Subcutaneous adipose tissue (tissue), 4 donors: Measurements from ENCODE around the gene ZNF593. TPM values are rescaled to one million over a fixed set of nuclear protein-coding genes. Genes with fewer than 3 reads are reported as not detected.

Experiments used
- CTCF ChIP-seq: fragments of 450-650 bp; IDR thresholded peaks from one replicate; pipeline ENCODE4 v1.5.1; 2016; ENCODE audit warnings: low read depth, mild to moderate bottlenecking, control low read depth, antibody characterized with exemption, moderate library complexity
- total RNA-seq, 4 donors: library from RNA; depleted of rRNA; stranded (reverse); fragments of >200 nt; gene quantifications; one replicate each; pipeline ENCODE4 v1.1.0, GENCODE V29; 2016

Gene ZNF593
- total RNA-seq, 4 donors from 2014 or later, result 17.7 to 32.0 (median 26.9) TPM

DNA sequence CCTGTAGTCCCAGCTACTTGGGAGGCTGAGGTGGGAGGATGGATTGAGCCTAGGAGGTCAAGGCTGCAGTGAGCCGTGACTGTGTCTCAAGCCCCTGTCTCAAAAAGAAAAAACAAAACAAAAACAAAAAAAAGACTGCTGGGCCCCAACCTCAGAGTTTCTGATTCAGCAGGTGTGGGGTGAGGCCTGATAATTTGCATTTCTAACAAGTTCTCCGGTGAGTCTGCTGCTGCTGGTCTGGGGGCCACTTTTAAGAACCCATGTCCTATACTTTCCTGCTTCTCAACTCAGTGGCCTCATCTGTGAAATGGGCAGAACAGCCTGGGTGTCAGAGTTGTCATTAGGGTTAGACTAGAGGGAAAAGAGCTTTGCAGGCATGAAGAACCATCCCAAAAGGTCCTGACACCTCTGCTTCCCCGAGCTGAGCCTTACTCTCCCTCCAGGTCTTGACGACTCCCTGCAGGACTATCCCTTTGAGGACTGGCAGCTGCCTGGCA is 10.3 kb downstream of the ZNF593 start:
- TF ChIP-seq CTCF, result no peak

- no peak for TF ChIP-seq CTCF
Measured at GRCh38 chr1:26181586-26182382, 12.1 kb downstream of the ZNF593 start.

DNA sequence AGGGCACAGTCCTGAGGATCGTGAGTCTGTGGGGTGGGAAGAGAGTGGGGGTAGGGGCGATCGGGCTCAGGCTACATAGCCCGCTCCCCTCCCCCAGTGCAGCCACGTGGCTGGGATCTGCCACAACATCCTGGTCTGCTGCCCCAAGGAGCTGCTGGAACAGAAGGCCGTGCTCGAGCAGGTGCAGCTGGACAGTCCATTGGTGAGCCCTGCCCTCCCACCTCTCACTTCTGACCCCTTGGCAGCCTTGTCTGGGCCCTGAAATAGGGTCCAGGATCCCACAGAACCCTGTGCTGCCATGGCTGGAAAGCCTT is 12.6 kb downstream of the ZNF593 start:
- no peak for TF ChIP-seq CTCF

DNA sequence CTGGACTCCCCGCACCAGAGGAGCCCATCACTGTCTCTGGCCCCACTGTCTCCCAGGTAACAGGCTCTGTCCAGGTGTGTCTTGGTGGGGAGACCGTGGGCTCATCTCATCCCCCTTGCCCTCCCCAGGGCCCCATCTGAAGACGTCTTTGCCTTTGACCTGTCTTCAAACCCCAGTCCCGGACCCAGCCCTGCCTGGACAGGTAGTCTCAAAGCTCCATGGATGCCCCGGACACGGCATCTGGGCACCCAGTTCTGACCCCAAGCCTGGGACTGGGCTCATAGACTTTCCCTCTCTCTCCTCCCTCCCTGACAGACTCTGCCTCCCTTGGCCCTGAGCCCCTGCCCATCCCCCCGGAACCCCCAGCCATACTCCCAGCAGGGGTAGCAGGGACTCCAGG is 14.4 kb downstream of the ZNF593 start:
- TF ChIP-seq CTCF, result no peak

DNA sequence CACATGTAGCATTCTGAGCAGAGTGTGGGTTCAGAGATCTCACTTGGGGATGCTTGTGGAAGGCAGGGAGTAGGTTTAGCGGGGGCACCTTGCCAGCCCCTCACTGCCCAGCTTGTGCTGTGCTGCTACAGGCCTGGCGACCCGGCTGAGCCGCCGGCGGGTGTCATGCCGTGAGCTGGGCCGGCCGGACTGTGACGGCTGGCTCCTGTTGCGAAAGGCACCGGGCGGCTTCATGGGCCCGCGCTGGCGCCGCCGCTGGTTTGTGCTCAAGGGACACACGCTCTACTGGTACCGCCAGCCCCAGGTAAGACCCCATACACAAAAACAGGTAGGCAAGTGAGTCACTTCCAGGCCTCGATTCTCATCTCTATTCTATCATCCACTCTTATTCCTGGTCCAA is 15.2 kb downstream of the ZNF593 start:
- no peak for TF ChIP-seq CTCF

GRCh38 chr1:26187882-26188281 is 18.2 kb downstream of the ZNF593 start:
- TF ChIP-seq CTCF, result no peak

DNA sequence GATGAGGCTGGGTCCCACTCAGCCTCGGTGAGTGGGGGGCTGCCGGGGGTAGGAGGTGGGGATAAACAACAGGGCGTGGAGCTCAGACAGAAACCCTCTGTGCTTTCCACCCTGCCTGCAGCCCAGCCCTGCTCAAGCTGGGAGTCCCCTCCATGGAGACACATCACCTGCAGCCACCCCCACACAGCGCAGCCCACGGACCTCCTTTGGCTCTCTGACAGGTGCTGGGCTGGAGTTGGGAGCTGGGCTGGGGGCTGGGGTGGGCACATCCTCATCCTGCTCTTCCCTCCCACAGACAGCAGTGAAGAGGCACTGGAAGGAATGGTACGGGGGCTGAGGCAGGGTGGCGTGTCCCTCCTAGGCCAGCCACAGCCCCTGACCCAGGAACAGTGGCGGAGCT is 18.8 kb downstream of the ZNF593 start:
- TF ChIP-seq CTCF, result no peak
